SK-N-SH treated with all-trans-retinoic acid at 6 μM for 48 hours (cell line): ENCODE results near the gene ECE2.

Source experiments
- ATAC-seq: fragments of 200-7000 bp; cut with Tn5 transposase; 3 replicates; pipeline ENCODE4 v1.9.1; 2020; ENCODE audit warnings: mild to moderate bottlenecking, moderate library complexity
- ARNTL ChIP-seq: fragments of 450-650 bp; formaldehyde crosslinking; IDR thresholded peaks from 2 replicates; pipeline ENCODE4 v1.5.0; 2020; ENCODE audit warnings: low read depth, mild to moderate bottlenecking, moderate library complexity, borderline replicate concordance
- BACH2 ChIP-seq: fragments of 250-450 bp; sonication (Bioruptor Pico); IDR thresholded peaks from 2 replicates; pipeline ENCODE4 v1.9.0; 2021; ENCODE audit warnings: mild to moderate bottlenecking, borderline replicate concordance
- ESRRG ChIP-seq: fragments of 250-450 bp; sonication (Bioruptor Pico); IDR thresholded peaks from 2 replicates; pipeline ENCODE4 v1.6.1; 2021; ENCODE audit warnings: mild to moderate bottlenecking
- GLIS3 ChIP-seq: fragments of 250-450 bp; sonication (Bioruptor Pico); IDR thresholded peaks from 2 replicates; pipeline ENCODE4 v1.5.0; 2020; ENCODE audit warnings: mild to moderate bottlenecking, moderate library complexity
- OSR1 ChIP-seq: fragments of 250-450 bp; sonication (Bioruptor Pico); IDR thresholded peaks from 2 replicates; pipeline ENCODE4 v1.8.0; 2022; ENCODE audit warnings: moderate library complexity, mild to moderate bottlenecking, inconsistent platforms
- PATZ1 ChIP-seq: fragments of 250-450 bp; sonication (Bioruptor Pico); IDR thresholded peaks from 2 replicates; pipeline ENCODE4 v1.8.0; 2020; ENCODE audit warnings: mild to moderate bottlenecking, moderate library complexity, borderline replicate concordance
- POU6F1 ChIP-seq: fragments of 250-450 bp; sonication (Bioruptor Pico); IDR thresholded peaks from 2 replicates; pipeline ENCODE4 v1.8.0; 2021; ENCODE audit warnings: low read depth, mild to moderate bottlenecking, moderate library complexity, borderline replicate concordance
- PPARA ChIP-seq: fragments of 250-450 bp; sonication (Bioruptor Pico); IDR thresholded peaks from 2 replicates; pipeline ENCODE4 v1.5.0; 2020; ENCODE audit warnings: mild to moderate bottlenecking, borderline replicate concordance
- SNAI2 ChIP-seq: fragments of 250-450 bp; sonication (Bioruptor Pico); IDR thresholded peaks from 2 replicates; pipeline ENCODE4 v1.5.0; 2020; ENCODE audit warnings: mild to moderate bottlenecking, moderate library complexity
- TCF4 ChIP-seq: fragments of 250-450 bp; sonication (Bioruptor Pico); IDR thresholded peaks from 2 replicates; pipeline ENCODE4 v1.8.0; 2021; ENCODE audit warnings: mild to moderate bottlenecking, moderate library complexity, borderline replicate concordance
- TOX ChIP-seq: fragments of 250-450 bp; sonication (Bioruptor Pico); IDR thresholded peaks from 2 replicates; pipeline ENCODE4 v1.8.0; 2021; ENCODE audit warnings: mild to moderate bottlenecking, moderate library complexity, borderline replicate concordance
- TSHZ2 ChIP-seq: fragments of 250-450 bp; sonication (Bioruptor Pico); IDR thresholded peaks from 2 replicates; pipeline ENCODE4 v1.5.0; 2020; ENCODE audit warnings: mild to moderate bottlenecking, moderate library complexity
- ZC3H10 ChIP-seq: fragments of 250-450 bp; sonication (Bioruptor Pico); IDR thresholded peaks from 2 replicates; pipeline ENCODE4 v1.5.1; 2021; ENCODE audit warnings: mild to moderate bottlenecking, moderate library complexity
- ZFP30 ChIP-seq: fragments of 450-650 bp; formaldehyde crosslinking; IDR thresholded peaks from 2 replicates; pipeline ENCODE4 v1.5.0; 2022; ENCODE audit warnings: mild to moderate bottlenecking, moderate library complexity
- ZNF565 ChIP-seq: fragments of 450-650 bp; formaldehyde crosslinking; conservative IDR thresholded peaks from 2 replicates; pipeline ENCODE4 v1.5.0; 2020; ENCODE audit warnings: low read depth, mild to moderate bottlenecking, moderate library complexity
- ZNF70 ChIP-seq: fragments of 450-650 bp; formaldehyde crosslinking; IDR thresholded peaks from 2 replicates; pipeline ENCODE4 v1.5.0; 2020; ENCODE audit warnings: mild to moderate bottlenecking, moderate library complexity
- ZNF8 ChIP-seq: fragments of 450-650 bp; formaldehyde crosslinking; IDR thresholded peaks from 2 replicates; pipeline ENCODE4 v1.5.0; 2020; ENCODE audit warnings: mild to moderate bottlenecking, moderate library complexity
- TF ChIP-seq, protein P1 (sequence below): fragments of 250-450 bp; sonication (Bioruptor Pico); IDR thresholded peaks from 2 replicates; pipeline ENCODE4 v1.5.1; 2020; ENCODE audit warnings: low read depth, mild to moderate bottlenecking, moderate library complexity

Gene ECE2

GRCh38 chr3:184333190-184333589, 57.4 kb downstream of the ECE2 start (continued):
- no peak for TF ChIP-seq PATZ1 (CRISPR knock-in tag)
- TF ChIP-seq ZFP30 = no peak

GRCh38 chr3:184333700-184334099, 57.9 kb downstream of the ECE2 start:
- ATAC-seq = no peak
- TF ChIP-seq SNAI2 (CRISPR knock-in tag) (no peak), TSHZ2 (CRISPR knock-in tag) (no peak), TOX (CRISPR knock-in tag) (no peak), OSR1 (CRISPR knock-in tag) (no peak), ESRRG (no peak), GLIS3 (no peak), ZNF565 (no peak), PATZ1 (CRISPR knock-in tag) (no peak), TCF4 (CRISPR knock-in tag) (no peak), ZNF70 (CRISPR knock-in tag) (no peak), POU6F1 (no peak), BACH2 (CRISPR knock-in tag) (no peak)

GRCh38 chr3:184334470-184335158, 58.8 kb downstream of the ECE2 start:
- ATAC-seq = no peak
- TF ChIP-seq, protein P1, sequence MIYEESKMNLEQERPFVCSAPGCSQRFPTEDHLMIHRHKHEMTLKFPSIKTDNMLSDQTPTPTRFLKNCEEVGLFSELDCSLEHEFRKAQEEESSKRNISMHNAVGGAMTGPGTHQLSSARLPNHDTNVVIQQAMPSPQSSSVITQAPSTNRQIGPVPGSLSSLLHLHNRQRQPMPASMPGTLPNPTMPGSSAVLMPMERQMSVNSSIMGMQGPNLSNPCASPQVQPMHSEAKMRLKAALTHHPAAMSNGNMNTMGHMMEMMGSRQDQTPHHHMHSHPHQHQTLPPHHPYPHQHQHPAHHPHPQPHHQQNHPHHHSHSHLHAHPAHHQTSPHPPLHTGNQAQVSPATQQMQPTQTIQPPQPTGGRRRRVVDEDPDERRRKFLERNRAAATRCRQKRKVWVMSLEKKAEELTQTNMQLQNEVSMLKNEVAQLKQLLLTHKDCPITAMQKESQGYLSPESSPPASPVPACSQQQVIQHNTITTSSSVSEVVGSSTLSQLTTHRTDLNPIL (CRISPR knock-in tag) = no peak
- TF ChIP-seq ZFP30 (no peak), ZC3H10 (no peak), ESRRG (no peak), TCF4 (CRISPR knock-in tag) (no peak), PPARA (CRISPR knock-in tag) (no peak)

DNA sequence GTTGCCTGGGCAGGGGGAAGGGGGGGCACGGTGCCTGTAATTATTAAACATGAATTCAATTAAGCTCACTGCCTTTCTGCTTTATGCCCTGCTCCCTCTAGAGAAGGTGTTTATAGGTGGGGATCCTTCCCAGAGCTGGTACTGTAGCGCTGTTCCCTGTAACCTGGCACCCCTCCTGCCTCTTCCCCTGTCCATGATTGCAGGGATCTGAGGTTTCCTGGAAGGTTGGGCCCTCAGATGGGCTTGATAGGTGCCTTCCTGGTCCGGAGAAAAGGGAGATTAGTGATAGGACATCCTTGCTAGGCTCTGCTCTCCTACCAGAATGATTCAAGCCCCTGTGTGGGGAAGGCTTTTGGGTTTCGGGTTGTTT, 59.5 kb downstream of the ECE2 start:
- no peak for TF ChIP-seq SNAI2 (CRISPR knock-in tag)
- TF ChIP-seq BACH2 (CRISPR knock-in tag) = no peak
- no peak for TF ChIP-seq ZNF8 (CRISPR knock-in tag)
- TF ChIP-seq ARNTL = no peak
- TF ChIP-seq ZNF70 (CRISPR knock-in tag) = 0 out of 2 replicates have a peak, but pooled peaks have one; percentile 24
- ATAC-seq = peak; percentile 1
